Trophoblast cell (in vitro differentiated cells and primary cell): Measurements from ENCODE around the gene CASTOR1.

Experiments
- DNase-seq, 2 donors: peaks; one replicate each; pipeline ENCODE4 v3.0.0-alpha.2; 2016
- H2AFZ ChIP-seq: 2 replicates; pipeline ENCODE4 v1.6.1; 2013; ENCODE audit warnings: low read length, moderate library complexity, mild to moderate bottlenecking; ENCODE audit not compliant: insufficient read depth, poor library complexity
- H2AK5ac ChIP-seq: 2 replicates; pipeline ENCODE4 v1.6.1; 2013; ENCODE audit warnings: mild to moderate bottlenecking, low read length
- H2BK120ac ChIP-seq: 2 replicates; pipeline ENCODE4 v1.6.1; 2013; ENCODE audit warnings: low read length, mild to moderate bottlenecking, moderate library complexity; ENCODE audit not compliant: insufficient read depth, poor library complexity
- H2BK12ac ChIP-seq: 2 replicates; pipeline ENCODE4 v1.6.1; 2013; ENCODE audit warnings: mild to moderate bottlenecking, low read length, moderate library complexity
- H2BK5ac ChIP-seq: 2 replicates; pipeline ENCODE4 v1.6.1; 2013; ENCODE audit warnings: low read length, low read depth, moderate library complexity, mild to moderate bottlenecking; ENCODE audit not compliant: poor library complexity
- H3K14ac ChIP-seq: 2 replicates; pipeline ENCODE4 v1.6.1; 2013; ENCODE audit warnings: mild to moderate bottlenecking, low read length
- H3K18ac ChIP-seq: 2 replicates; pipeline ENCODE4 v1.6.1; 2013; ENCODE audit warnings: mild to moderate bottlenecking, low read length
- H3K23ac ChIP-seq: 2 replicates; pipeline ENCODE4 v1.6.1; 2013; ENCODE audit warnings: low read length
- H3K27ac ChIP-seq: 2 replicates; pipeline ENCODE4 v1.5.1; 2013; ENCODE audit warnings: low read depth, mild to moderate bottlenecking, inconsistent platforms, low read length, moderate library complexity
- H3K27me3 ChIP-seq: 2 replicates; pipeline ENCODE4 v1.6.1; 2013; ENCODE audit warnings: inconsistent platforms, mild to moderate bottlenecking, low read length, moderate library complexity; ENCODE audit not compliant: insufficient read depth
- H3K36me3 ChIP-seq, 2 experiments: 1 replicate in 1 of 2; 2 replicates in 1 of 2; pipeline ENCODE4 v1.6.1; 2013; ENCODE audit warnings: low read length in 2 of 2, mild to moderate bottlenecking in 2 of 2, moderate library complexity in 1 of 2; ENCODE audit not compliant: insufficient read depth in 2 of 2, control insufficient read depth in 1 of 2
- H3K4ac ChIP-seq: 2 replicates; pipeline ENCODE4 v1.6.1; 2013; ENCODE audit warnings: low read depth, mild to moderate bottlenecking, low read length, moderate library complexity
- H3K4me1 ChIP-seq, 2 experiments: 1 replicate in 1 of 2; 2 replicates in 1 of 2; pipeline ENCODE4 v1.6.1; 2013; ENCODE audit warnings: low read length in 2 of 2, mild to moderate bottlenecking in 2 of 2, moderate library complexity in 1 of 2; ENCODE audit not compliant: insufficient read depth in 2 of 2, control insufficient read depth in 1 of 2
- H3K4me2 ChIP-seq: 2 replicates; pipeline ENCODE4 v1.6.1; 2013; ENCODE audit warnings: inconsistent platforms, mild to moderate bottlenecking, low read length, moderate library complexity
- H3K4me3 ChIP-seq: 2 replicates; pipeline ENCODE4 v1.5.1; 2013; ENCODE audit warnings: mild to moderate bottlenecking, low read depth, low read length, inconsistent platforms
- H3K79me1 ChIP-seq: one replicate; pipeline ENCODE4 v1.6.1; 2013; ENCODE audit warnings: low read length
- H3K79me2 ChIP-seq: 2 replicates; pipeline ENCODE4 v1.6.1; 2013; ENCODE audit warnings: low read length, mild to moderate bottlenecking; ENCODE audit not compliant: control insufficient read depth, insufficient read depth, poor library complexity
- H3K9ac ChIP-seq: 2 replicates; pipeline ENCODE4 v1.6.1; 2013; ENCODE audit warnings: mild to moderate bottlenecking, low read length
- H3K9me3 ChIP-seq: 2 replicates; pipeline ENCODE4 v1.6.1; 2013; ENCODE audit warnings: low read depth, mild to moderate bottlenecking, control low read depth, inconsistent platforms, low read length; ENCODE audit not compliant: insufficient read depth
- H4K12ac ChIP-seq: 2 replicates; pipeline ENCODE4 v1.6.1; 2013; ENCODE audit warnings: low read depth, mild to moderate bottlenecking, low read length, moderate library complexity
- H4K8ac ChIP-seq: 2 replicates; pipeline ENCODE4 v1.6.1; 2013; ENCODE audit warnings: low read depth, mild to moderate bottlenecking, low read length, moderate library complexity
- H4K91ac ChIP-seq: one replicate; pipeline ENCODE4 v1.6.1; 2013; ENCODE audit warnings: low read depth, mild to moderate bottlenecking, low read length, moderate library complexity
- WGBS: extraction: QIAGEN DNeasy Blood & Tissue Kit; methylation state at CpG from one replicate; pipeline ENCODE4 v1.1.7; 2013; ENCODE audit warnings: missing lambda C conversion rate; ENCODE audit not compliant: insufficient read length, insufficient coverage; ENCODE audit errors: extremely low coverage; 5-methylcytosine and 5-hydroxymethylcytosine counted together

The CASTOR1 gene

GRCh38 chr22:30313527-30314363 is 24.4 kb upstream of the CASTOR1 start:
- H3K27ac ChIP-seq: peak overlapping the region; percentile 22
- no peak overlapping the region for H2AK5ac ChIP-seq
- H3K4me1 ChIP-seq: peaks cover 64 to 74% of the 10 kb centered on the region in 2 experiments
- H3K14ac ChIP-seq: peak overlapping the region; percentile 3
- no peak overlapping the region for H2BK5ac ChIP-seq
- no peak overlapping the region for H2BK12ac ChIP-seq
- no peak overlapping the region for H4K12ac ChIP-seq
- no peak overlapping the region for H4K8ac ChIP-seq
- no peaks in the 10 kb centered on the region for H3K9me3 ChIP-seq
- H3K23ac ChIP-seq: no peak overlapping the region
- WGBS: no CpG with 5 or more reads among the region's 8 CpGs
- no peak overlapping the region for H3K4me3 ChIP-seq
- H4K91ac ChIP-seq: peak overlapping the region; percentile 8
- peaks cover 17 to 22% of the 10 kb centered on the region in 2 experiments for H3K36me3 ChIP-seq
- peak overlapping the region; percentile 35 for H3K4ac ChIP-seq
- H2AFZ ChIP-seq: no peak overlapping the region
- peak overlapping the region; percentile 21 for H3K18ac ChIP-seq
- H3K4me2 ChIP-seq: no peak overlapping the region
- H3K79me1 ChIP-seq: peaks cover 33% of the 10 kb centered on the region
- H3K9ac ChIP-seq: no peak overlapping the region
- H2BK120ac ChIP-seq: peak overlapping the region; percentile 2
- H3K27me3 ChIP-seq: no peaks in the 10 kb centered on the region
- H3K79me2 ChIP-seq: peaks cover 23% of the 10 kb centered on the region
- peak in 1 of 2 donors; percentile 54 for DNase-seq

- Histone ChIP-seq H2BK5ac (peak overlapping the region; percentile 7), H3K27me3 (no peaks in the 10 kb centered on the region), H3K23ac (no peak overlapping the region), H3K4me1 (peaks cover 66 to 70% of the 10 kb centered on the region in 2 experiments), H3K18ac (no peak overlapping the region), H4K8ac (no peak overlapping the region), H3K9me3 (no peaks in the 10 kb centered on the region), H2AFZ (no peak overlapping the region), H2BK12ac (no peak overlapping the region), H4K12ac (no peak overlapping the region), H3K79me1 (peaks cover 31% of the 10 kb centered on the region), H2AK5ac (no peak overlapping the region), H3K14ac (no peak overlapping the region), H3K4me2 (no peak overlapping the region), H3K79me2 (peaks cover 20% of the 10 kb centered on the region), H3K9ac (no peak overlapping the region), H2BK120ac (no peak overlapping the region), H3K36me3 (peaks cover 13% of the 10 kb centered on the region in 2 experiments), H3K4me3 (no peak overlapping the region), H4K91ac (peak overlapping the region; percentile 36), H3K4ac (peak overlapping the region; percentile 51), H3K27ac (peak overlapping the region; percentile 14)
- peak; percentile 90 to 92 for DNase-seq
- WGBS: no CpG with 5 or more reads among the region's 6 CpGs
These were observed 22.7 kb upstream of the CASTOR1 start for GRCh38 chr22:30312053-30312452.

GRCh38 chr22:30310881-30311771 is 21.8 kb upstream of the CASTOR1 start:
- H2BK120ac ChIP-seq: peak overlapping the region; percentile 11
- DNase-seq: no peak
- peaks cover 11 to 13% of the 10 kb centered on the region in 2 experiments for H3K36me3 ChIP-seq
- H3K23ac ChIP-seq: no peak overlapping the region
- H2BK5ac ChIP-seq: no peak overlapping the region
- no peak overlapping the region for H4K8ac ChIP-seq
- WGBS: no CpG with 5 or more reads among the region's 8 CpGs
- H3K4ac ChIP-seq: peak overlapping the region; percentile 42
- no peak overlapping the region for H3K14ac ChIP-seq
- H3K27ac ChIP-seq: peak overlapping the region; percentile 14
- H2BK12ac ChIP-seq: no peak overlapping the region
- H3K4me1 ChIP-seq: peaks cover 62 to 74% of the 10 kb centered on the region in 2 experiments
- no peak overlapping the region for H3K4me3 ChIP-seq
- no peak overlapping the region for H2AFZ ChIP-seq
- H3K9me3 ChIP-seq: no peaks in the 10 kb centered on the region
- peak overlapping the region; percentile 25 for H3K18ac ChIP-seq
- H4K12ac ChIP-seq: no peak overlapping the region
- H3K9ac ChIP-seq: no peak overlapping the region
- no peaks in the 10 kb centered on the region for H3K27me3 ChIP-seq
- H3K79me1 ChIP-seq: peaks cover 28% of the 10 kb centered on the region
- no peak overlapping the region for H3K4me2 ChIP-seq
- H4K91ac ChIP-seq: peak overlapping the region; percentile 21
- H2AK5ac ChIP-seq: no peak overlapping the region
- H3K79me2 ChIP-seq: peaks cover 20% of the 10 kb centered on the region

- H4K91ac ChIP-seq: peak overlapping the region; percentile 5
- H3K27ac ChIP-seq: peak overlapping the region; percentile 64
- H3K4me2 ChIP-seq: no peak overlapping the region
- no peak overlapping the region for H2BK12ac ChIP-seq
- H4K8ac ChIP-seq: peak overlapping the region; percentile 5
- H3K18ac ChIP-seq: no peak overlapping the region
- peak overlapping the region; percentile 35 for H2BK5ac ChIP-seq
- H3K9me3 ChIP-seq: no peaks in the 10 kb centered on the region
- no peak overlapping the region for H3K23ac ChIP-seq
- H3K79me2 ChIP-seq: peaks cover 18% of the 10 kb centered on the region
- H3K4me3 ChIP-seq: no peak overlapping the region
- H3K4ac ChIP-seq: peak overlapping the region; percentile 42
- no peak overlapping the region for H2AK5ac ChIP-seq
- no peak overlapping the region for H4K12ac ChIP-seq
- no peak overlapping the region for H2BK120ac ChIP-seq
- peak; percentile 84 to 89 for DNase-seq
- peaks cover 62 to 73% of the 10 kb centered on the region in 2 experiments for H3K4me1 ChIP-seq
- peaks cover 6 to 7% of the 10 kb centered on the region in 2 experiments for H3K36me3 ChIP-seq
- no peak overlapping the region for H2AFZ ChIP-seq
- H3K14ac ChIP-seq: peak overlapping the region; percentile 50
- peaks cover 26% of the 10 kb centered on the region for H3K79me1 ChIP-seq
- WGBS: no CpG with 5 or more reads among the region's 7 CpGs
- H3K27me3 ChIP-seq: no peaks in the 10 kb centered on the region
- no peak overlapping the region for H3K9ac ChIP-seq
These were observed 20.8 kb upstream of the CASTOR1 start for GRCh38 chr22:30309951-30310741.
